ENCODE results near the gene NOTUM. TPM values are rescaled to one million over a fixed set of nuclear protein-coding genes. Genes with fewer than 3 reads are reported as not detected.

The NOTUM gene
- total RNA-seq, 1 donor from 2014 or later = 1.9 TPM

DNA sequence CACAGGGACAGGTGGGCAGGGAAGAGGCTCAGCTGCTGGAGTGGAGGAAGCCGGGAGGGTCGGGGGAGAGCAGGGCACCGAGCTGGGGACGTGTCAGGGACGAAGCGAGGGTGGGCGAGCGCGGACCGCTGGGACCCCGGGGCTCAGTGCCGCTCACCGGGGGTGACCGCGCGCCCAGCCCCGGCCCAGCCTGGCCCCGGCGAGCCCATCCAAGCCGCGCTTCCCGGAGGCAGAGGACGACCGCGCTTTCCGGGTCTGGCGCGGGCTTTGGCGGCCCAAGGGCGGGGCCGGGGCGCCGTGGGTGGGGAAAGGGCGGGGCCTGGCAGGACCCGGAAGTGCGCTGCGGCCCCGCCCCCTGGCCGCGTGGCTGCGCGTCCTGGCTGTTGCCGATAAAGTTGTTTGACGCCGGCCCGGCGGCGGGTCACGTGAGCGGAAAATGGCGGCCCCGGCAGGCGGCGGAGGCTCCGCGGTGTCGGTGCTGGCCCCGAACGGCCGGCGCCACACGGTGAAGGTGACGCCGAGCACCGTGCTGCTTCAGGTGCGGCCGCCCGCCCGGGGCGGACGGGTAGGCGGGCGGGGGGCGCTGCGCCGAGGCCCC is 16.3 kb upstream of the NOTUM start, which contains the start of gene ASPSCR1:
ASPSCR1 (plus strand) TSS at position 419 of the 598 bp plus-strand sequence; CDS start at position 437, 18 bp downstream.
- peak; percentile 96 for DNase-seq

GRCh38 chr17:81976332-81977210 is 15.6 kb upstream of the NOTUM start:
- DNase-seq = peak; percentile 23

GRCh38 chr17:81973432-81973831 is 12.4 kb upstream of the NOTUM start:
- no peak for DNase-seq

DNA sequence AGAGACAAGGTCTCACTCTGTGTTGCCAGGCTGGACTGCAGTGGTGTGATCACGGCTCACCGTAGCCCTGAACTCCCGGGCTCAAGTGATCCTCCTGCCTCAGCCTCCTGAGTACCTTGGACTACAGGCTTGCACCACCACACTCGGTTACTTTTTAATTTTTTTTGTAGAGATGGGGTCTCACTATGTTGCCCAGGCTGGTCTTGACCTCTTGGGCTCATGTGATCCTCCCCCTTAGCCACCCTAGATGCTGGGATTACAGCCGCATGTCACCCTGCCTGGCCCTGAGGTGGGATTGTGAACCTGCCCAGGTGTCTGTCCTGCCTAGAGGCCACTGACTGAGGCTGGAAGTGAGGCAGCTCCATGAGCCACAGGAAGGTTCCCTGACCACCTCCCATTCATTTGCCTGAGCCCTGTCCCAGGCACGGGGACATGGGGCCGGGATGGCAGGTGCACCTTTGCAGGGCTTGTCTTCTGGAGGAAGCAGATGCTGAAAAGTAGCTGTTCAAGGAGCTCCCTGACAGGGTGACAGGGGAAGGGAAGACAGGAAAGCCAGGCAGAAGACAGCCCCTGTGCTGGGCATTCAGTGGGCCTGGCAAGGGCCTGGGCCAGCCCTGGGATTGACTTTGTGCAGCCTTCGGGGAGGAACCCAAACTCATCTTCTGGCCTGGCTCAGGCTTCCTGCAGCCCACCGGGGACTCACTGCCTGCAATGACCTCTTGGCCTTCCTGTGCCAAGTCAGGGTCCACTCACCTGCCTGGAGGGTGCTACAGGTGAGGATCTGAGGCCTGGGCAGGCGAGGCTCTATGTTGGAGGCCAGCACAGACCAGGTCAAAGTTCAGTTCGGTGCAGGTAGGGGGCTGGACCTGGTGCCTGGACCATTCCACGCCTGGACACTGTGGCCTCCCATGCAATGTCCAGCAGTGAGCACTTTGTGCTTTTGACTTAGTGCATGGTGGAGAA is 8.1 kb upstream of the NOTUM start:
- no peak for DNase-seq

DNA sequence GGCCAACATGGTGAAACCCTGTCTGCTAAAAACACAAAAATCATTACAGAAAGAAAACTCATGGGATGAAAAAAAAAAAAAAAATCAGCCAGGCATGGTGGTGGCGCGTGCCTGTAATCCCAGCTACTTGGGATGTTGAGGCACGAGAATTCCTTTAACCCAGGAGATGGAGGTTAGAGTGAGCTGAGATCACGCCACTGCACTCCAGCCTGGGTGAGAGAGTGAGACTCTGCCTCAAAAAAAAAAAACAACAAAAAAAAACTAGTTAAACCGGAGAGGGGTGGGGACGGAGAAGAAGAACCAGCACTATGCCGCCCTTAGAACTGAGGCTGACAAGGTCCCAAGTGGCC is 7.4 kb upstream of the NOTUM start:
- DNase-seq = no peak

GRCh38 chr17:81967533-81968395 is 6.8 kb upstream of the NOTUM start:
- DNase-seq = peak; percentile 94

- DNase-seq = no peak
These were observed 6.2 kb upstream of the NOTUM start for GRCh38 chr17:81967244-81967532.

DNA sequence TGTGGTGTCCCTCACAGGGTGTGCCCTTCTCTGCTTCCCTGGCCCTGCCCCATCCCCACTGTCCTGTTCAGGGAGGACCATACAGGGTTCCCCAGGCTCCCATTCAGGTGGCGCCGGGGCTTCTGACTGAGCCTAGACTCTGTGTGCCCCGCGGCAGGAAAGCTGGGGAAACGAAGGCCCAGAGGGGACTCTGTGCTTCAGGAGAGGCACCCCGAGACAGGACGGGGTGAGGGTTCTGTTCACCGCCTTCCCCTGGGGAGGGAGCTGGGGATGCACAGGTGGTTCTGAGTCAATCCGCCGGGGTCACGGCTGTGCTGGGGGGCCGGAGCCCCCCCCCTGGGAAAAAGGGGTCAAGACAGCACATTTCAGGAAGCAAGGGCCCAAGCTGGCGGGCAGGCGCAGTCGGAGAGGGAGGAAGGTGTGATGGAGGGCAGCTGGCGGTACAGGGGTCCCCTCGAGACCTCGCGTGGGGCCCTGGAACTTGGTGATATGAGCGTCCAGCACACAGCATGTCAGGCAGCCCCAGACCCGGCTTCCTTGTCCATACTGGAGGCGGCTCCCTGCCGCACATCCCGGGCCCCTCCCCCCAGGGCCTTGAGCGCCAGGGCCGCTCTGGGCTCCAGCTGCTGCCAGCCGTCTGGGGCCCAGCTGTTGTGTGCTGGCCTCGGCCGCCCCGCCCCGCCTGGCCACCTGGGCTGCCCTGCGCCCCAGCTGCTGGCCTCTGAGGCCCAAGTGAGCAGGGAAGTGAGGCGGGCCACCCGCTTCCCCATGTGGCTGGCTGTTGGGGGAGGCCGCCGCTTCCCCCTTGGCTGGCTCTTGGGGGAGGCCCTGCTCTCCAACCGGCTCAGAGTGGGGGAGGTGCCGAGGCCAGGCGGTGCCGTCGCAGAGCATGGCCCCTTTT is 5.6 kb upstream of the NOTUM start:
- peak; percentile 95 for DNase-seq

GRCh38 chr17:81964081-81964849 is 3.3 kb upstream of the NOTUM start:
- DNase-seq = no peak

- DNase-seq = peak; percentile 68
These were observed 1.8 kb upstream of the NOTUM start for GRCh38 chr17:81962499-81963441.

DNA sequence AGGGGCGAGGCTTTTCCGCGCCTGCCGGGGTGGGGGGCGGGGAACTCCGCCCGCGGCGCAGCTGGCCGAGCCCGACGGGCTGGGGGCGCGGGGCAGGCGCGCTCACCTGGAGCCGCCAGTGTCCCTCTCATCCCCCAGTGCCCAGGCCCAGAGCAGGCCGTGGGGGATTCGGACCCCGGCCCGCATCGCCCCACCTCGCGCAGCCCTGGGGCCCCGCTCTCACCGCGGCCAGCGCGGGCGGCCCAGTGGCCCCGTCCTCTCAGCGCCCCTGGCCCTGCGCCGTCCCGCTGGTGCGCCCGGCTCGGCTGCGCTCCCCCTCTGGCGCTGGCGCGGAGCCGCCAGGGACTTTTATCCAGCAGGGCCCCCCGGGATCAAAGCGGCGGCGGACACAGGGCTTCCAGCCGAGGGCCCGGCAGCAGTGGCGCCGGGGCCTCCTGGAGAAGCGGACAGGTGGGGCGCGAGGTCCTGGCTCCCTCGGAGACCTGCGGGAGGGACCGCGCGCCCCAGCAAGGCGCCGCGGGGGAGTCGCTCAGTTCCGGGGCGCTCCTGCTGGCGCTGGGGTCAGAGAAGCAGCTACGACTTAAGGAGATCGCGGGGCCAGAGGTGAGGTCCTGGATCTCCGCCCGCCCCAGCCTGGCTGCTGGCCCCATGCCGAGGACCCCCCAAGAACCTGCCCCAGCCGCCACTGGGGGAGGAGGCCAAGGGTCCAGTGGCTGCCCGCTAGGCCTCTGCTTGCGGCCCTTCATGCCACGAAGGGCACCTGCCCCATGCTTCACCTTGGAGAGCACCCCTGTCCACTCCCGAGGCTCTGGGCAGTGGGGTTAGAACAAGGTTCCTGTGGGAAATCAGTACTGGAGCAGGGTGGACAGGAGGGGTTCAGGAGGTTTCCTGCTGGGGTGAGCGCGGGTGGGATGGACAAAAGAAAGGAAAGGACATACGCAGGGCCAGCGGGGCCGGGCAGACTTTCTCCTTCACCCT is 823 bp upstream of the NOTUM start:
- DNase-seq = no peak

DNA sequence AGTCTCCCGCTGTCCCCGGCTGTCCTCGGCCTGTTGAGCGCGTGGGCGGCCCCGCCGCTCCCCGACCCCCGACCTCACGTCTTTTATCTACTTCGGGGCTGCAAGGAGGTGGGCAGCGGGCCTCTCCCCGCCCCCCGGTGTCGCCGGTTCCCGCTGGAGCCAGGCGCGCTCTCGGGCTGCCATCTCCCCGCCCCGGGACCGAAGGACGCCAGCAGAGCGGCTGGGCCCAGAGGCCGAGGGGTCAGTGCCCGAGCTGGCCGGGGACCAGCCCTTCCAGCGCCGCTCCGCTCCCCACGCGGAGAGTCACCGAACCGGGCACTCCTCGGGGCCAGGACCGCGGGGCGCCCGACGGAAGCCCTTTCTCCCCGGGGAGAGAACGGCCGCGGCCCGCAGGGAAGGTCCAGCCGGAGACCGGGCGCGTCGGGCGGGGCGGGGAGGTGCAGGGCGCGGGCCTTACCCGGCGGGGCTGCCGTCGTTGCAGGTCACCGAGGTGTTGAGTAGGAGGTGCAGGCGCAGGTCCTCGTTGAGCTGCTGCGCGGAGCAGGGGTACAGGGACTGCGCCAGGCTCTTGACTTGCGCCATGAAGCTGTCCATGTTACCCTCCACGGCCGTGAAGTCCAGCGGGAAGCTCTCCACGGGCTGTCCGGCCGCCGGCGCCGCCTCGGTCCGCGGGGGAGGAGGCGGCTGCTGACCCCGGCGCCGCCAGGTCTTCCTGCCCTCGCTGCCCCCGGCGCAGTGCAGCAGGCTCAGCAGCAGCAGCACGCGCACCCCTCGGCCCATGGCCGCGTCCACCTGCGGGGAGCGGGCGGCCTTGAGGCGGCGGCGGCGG is 643 bp downstream of the NOTUM start:
- DNase-seq = no peak

DNA sequence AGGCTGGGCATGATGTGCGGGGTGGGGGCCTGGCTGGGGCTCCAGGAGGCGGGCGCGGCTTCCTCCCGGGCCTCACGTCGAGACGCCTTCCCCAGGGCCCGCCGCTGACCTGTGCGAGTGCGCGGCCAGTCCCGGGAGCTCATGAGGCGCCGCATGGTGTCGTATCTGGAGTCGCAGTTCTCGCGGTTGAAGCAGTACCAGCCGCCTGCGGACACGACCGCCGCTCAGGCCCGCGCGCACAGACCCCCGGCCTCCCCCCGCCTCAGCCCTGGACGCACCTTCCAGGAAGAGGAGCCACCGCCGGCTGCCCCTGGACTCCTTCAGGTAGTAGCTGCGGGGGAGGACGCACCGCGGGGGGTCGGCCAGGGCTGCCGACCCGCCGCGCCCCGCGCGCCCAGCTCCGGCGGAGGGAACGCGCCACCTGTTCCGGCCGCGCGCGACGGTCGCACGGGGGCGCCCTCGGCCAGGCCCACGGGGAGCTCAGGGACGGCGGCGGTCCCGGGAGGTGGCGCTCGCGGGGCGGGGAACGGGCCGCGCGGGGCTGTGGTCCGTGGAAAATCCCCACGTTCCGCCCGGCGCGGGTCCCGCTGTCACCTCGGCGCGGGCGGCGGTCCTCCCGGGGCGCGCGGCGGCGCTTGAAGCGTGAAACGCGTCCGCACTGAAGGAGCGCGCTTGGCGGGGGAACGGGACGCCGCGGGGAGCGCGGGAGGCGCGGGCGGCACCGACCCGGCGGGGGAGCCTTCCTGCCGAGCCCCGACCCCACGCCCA is 1.4 kb downstream of the NOTUM start:
- DNase-seq = peak; percentile 81

GRCh38 chr17:81958633-81959342 is 2.2 kb downstream of the NOTUM start:
- no peak for DNase-seq
